Ascending aorta (tissue), 2 donors: Measurements from ENCODE around the gene PDE12. TPM values are rescaled to one million over a fixed set of nuclear protein-coding genes. Genes with fewer than 3 reads are reported as not detected.

Source experiments
- DNase-seq, 2 donors: peaks; one replicate each; pipeline ENCODE4 v3.0.0-alpha.2; 2019; ENCODE audit warnings: low spot score in 2 of 2
- H3K27ac ChIP-seq, 2 donors: fragments of 200-600 bp; sonication (generic); one replicate each; pipeline ENCODE4 v1.5.1; 2016 to 2017; ENCODE audit warnings: mild to moderate bottlenecking in 1 of 2
- H3K27me3 ChIP-seq: fragments of 200-600 bp; sonication (generic); one replicate; pipeline ENCODE4 v1.5.1; 2017
- H3K36me3 ChIP-seq, 2 donors: fragments of 200-600 bp; sonication (generic); one replicate each; pipeline ENCODE4 v1.5.1; 2016
- H3K4me1 ChIP-seq, 2 donors: fragments of 200-600 bp; sonication (generic); one replicate each; pipeline ENCODE4 v1.5.1; 2016 to 2017; ENCODE audit warnings: mild to moderate bottlenecking in 1 of 2
- H3K4me3 ChIP-seq, 2 donors: fragments of 200-600 bp; sonication (generic); one replicate each; pipeline ENCODE4 v1.5.1; 2016 to 2017; ENCODE audit warnings: mild to moderate bottlenecking in 1 of 2
- H3K9me3 ChIP-seq, 2 donors: fragments of 200-600 bp; sonication (generic); one replicate each; pipeline ENCODE4 v1.5.1; 2016
- intact Hi-C: fragments of 100-400 bp; cut with DNase I; formaldehyde crosslinking; loops from one replicate; pipeline ENCODE4 v1.15.1; 2023
- total RNA-seq: library from RNA; depleted of rRNA; stranded (reverse); fragments of >200 nt; gene quantifications from one replicate; pipeline ENCODE4 v1.1.0, GENCODE V29; 2016
- TF ChIP-seq, protein P1 (sequence below), 3 experiments: fragments of 200-600 bp in 2 of 3; fragments of 450-650 bp in 1 of 3; sonication (generic) in 2 of 3; IDR thresholded peaks; one replicate each; pipeline ENCODE4 v1.5.1; 2016 to 2019; ENCODE audit warnings: antibody characterized with exemption in 3 of 3, mild to moderate bottlenecking in 1 of 3, moderate library complexity in 1 of 3

The PDE12 gene
- total RNA-seq, 1 donor from 2014 or later: 3.0 TPM

DNA sequence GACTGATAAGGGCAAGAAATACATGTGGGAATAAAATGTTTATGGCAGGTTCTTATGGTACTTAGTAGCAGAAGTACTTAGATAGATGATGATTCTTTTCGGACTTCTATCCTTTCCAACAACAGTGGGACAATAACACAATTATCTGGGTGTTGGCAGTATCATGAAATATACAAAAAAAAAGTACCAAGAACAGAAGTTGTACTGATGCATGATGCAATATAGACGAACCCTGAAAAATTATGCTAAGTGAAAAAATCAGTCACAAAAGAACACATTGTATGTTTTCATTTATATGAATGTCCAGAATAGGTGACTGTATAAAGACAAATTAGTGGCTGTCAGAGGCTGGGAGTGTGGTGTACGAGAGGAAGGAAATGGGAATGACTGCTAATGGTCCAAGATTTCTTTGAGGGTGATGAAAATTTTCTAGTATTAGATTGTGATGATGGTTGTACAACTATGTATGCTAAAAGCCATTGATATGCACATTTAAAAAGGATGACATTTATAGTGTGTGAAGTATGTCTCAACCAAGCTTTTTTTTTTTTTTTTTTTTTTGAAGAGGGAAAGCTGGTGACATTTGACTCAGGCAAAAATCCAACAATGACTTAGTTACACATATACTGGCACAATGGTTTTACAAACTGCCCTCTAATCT, 20.0 kb downstream of the PDE12 start:
- Histone ChIP-seq H3K9me3 (no peaks in the 10 kb centered on the region), H3K27me3 (no peaks in the 10 kb centered on the region), H3K36me3 (peaks cover 52 to 70% of the 10 kb centered on the region in 2 donors), H3K27ac (peak overlapping the region; percentile 22 to 52), H3K4me1 (peaks cover 0 to 5% of the 10 kb centered on the region in 2 donors), H3K4me3 (no peak overlapping the region)
- no peak for DNase-seq
- TF ChIP-seq, protein P1, sequence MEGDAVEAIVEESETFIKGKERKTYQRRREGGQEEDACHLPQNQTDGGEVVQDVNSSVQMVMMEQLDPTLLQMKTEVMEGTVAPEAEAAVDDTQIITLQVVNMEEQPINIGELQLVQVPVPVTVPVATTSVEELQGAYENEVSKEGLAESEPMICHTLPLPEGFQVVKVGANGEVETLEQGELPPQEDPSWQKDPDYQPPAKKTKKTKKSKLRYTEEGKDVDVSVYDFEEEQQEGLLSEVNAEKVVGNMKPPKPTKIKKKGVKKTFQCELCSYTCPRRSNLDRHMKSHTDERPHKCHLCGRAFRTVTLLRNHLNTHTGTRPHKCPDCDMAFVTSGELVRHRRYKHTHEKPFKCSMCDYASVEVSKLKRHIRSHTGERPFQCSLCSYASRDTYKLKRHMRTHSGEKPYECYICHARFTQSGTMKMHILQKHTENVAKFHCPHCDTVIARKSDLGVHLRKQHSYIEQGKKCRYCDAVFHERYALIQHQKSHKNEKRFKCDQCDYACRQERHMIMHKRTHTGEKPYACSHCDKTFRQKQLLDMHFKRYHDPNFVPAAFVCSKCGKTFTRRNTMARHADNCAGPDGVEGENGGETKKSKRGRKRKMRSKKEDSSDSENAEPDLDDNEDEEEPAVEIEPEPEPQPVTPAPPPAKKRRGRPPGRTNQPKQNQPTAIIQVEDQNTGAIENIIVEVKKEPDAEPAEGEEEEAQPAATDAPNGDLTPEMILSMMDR (IDR thresholded peaks at IDR 0.05): no peak
- intact Hi-C loops: no loop called here

DNA sequence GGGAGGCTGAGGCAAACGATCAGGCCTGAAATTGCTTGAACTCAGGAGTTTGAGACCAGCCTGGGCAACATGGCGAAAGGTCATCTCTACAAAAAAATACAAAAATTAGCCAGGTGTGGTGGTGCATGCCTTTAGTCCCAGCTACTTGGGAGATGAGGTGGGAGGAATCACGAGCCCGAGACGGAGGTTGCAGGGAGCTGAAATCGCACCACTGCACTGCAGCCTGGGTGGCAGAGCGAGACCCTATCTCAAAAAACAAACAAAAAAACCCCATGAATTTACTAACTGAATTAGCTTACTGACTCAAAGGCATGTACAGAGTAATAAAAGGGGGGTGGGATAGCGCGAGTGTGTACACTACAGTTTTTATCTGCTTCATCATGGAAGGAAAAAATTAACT, 21.7 kb downstream of the PDE12 start:
- TF ChIP-seq, protein P1 (IDR thresholded peaks at IDR 0.05): no peak
- intact Hi-C loops: no loop called here
- Histone ChIP-seq H3K9me3 (no peaks in the 10 kb centered on the region), H3K27ac (no peak overlapping the region), H3K4me1 (peaks cover 0 to 5% of the 10 kb centered on the region in 2 donors), H3K36me3 (peaks cover 44 to 62% of the 10 kb centered on the region in 2 donors), H3K4me3 (no peak overlapping the region), H3K27me3 (no peaks in the 10 kb centered on the region)
- no peak for DNase-seq

DNA sequence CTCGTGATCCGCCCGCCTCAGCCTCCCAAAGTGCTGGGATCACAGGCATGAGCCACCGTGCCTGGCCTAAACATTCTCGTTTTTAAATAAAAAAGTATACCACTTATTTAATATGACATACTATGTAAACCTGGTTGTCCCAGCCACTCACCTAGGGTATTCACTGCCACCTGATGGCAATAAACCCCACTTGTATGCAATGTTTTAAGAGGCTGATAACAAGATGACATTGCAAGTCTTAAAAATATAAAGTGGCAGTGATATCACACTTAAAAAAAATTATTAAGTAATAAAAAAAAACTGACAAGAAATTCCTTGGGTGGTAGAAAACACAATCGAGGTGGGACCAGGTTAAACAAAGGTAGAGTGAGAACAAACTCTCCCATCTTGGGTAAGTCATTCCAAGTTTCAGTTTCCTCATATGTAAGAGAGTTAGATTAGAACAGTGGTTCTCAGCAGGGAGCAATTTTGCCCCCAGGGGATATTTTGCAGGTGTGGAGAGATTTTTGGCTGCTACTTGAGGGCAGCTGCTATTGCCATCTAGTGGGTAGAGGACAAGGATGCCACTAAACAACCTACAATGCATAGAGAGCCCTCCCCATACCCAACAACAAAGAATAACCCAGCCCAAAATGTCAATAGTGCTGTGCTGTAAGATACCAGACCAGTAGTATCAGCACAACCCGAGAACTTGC, 26.5 kb downstream of the PDE12 start:
- TF ChIP-seq, protein P1 (IDR thresholded peaks at IDR 0.05): no peak
- Histone ChIP-seq H3K27ac (no peak overlapping the region), H3K36me3 (peaks cover 28 to 41% of the 10 kb centered on the region in 2 donors), H3K4me3 (no peak overlapping the region), H3K27me3 (no peaks in the 10 kb centered on the region), H3K9me3 (no peaks in the 10 kb centered on the region), H3K4me1 (peaks cover 3 to 17% of the 10 kb centered on the region in 2 donors)
- DNase-seq: no peak
- intact Hi-C loops: no loop called here

DNA sequence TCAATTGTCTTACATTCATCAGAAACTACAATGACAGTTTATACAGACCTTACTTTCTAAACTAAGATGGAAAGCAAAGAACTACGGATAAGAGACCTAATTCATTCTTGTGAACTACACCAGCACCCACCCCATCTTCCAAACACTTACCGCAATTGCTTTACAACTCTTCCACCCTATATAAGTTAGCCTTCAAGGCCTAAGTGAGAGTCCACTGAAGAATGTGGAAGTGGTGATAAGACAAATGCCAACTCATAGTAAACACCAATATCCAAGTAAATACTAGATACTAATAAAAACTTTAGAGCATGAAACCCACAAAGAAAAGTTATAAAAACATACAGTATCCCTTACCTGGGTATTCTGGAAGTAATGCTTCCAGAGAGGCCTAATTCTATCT, 27.5 kb downstream of the PDE12 start:
- no peak overlapping the region for H3K4me3 ChIP-seq
- H3K36me3 ChIP-seq: peaks cover 21 to 31% of the 10 kb centered on the region in 2 donors
- no peak overlapping the region for H3K27ac ChIP-seq
- H3K4me1 ChIP-seq: peaks cover 3 to 17% of the 10 kb centered on the region in 2 donors
- no peak for DNase-seq
- TF ChIP-seq, protein P1 (IDR thresholded peaks at IDR 0.05): no peak
- intact Hi-C loops: no loop called here
- H3K27me3 ChIP-seq: no peaks in the 10 kb centered on the region
- no peaks in the 10 kb centered on the region for H3K9me3 ChIP-seq

DNA sequence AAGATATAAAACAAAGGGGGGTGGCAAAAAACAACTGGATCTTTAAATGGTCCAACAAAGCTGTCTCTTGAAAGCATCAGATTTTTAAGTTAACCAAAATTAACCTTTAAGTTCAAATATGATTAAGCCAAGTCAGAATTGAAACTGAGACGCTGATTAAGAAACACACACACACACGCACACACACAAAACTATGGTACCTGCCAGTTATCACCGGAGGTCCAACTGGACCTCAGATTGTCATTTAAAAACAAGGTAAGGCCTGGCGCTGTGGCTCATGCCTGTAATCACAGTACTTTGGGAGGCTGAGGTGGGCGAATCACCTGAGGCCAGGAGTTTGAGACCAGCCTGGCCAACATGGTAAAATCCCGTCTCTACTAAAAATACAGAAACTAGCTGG, 30.7 kb downstream of the PDE12 start:
- intact Hi-C loops: no loop called here
- TF ChIP-seq, protein P1 (IDR thresholded peaks at IDR 0.05): no peak
- H3K4me1 ChIP-seq: peaks cover 3 to 20% of the 10 kb centered on the region in 2 donors
- H3K36me3 ChIP-seq: peaks cover 9 to 11% of the 10 kb centered on the region in 2 donors
- no peaks in the 10 kb centered on the region for H3K27me3 ChIP-seq
- H3K27ac ChIP-seq: no peak overlapping the region
- no peaks in the 10 kb centered on the region for H3K9me3 ChIP-seq
- DNase-seq: no peak
- no peak overlapping the region for H3K4me3 ChIP-seq
